ENCODE data around the gene FMO1. TPM values are rescaled to one million over a fixed set of nuclear protein-coding genes. Genes with fewer than 3 reads are reported as not detected.
A peak's percentile ranks its signal among the peaks of the same experiment; 100 is the strongest.

Gene FMO1
- total and polyA plus RNA-seq, 9 donors, result 3.8 to 32.2 (median 5.8) TPM; not detected in 1

DNA sequence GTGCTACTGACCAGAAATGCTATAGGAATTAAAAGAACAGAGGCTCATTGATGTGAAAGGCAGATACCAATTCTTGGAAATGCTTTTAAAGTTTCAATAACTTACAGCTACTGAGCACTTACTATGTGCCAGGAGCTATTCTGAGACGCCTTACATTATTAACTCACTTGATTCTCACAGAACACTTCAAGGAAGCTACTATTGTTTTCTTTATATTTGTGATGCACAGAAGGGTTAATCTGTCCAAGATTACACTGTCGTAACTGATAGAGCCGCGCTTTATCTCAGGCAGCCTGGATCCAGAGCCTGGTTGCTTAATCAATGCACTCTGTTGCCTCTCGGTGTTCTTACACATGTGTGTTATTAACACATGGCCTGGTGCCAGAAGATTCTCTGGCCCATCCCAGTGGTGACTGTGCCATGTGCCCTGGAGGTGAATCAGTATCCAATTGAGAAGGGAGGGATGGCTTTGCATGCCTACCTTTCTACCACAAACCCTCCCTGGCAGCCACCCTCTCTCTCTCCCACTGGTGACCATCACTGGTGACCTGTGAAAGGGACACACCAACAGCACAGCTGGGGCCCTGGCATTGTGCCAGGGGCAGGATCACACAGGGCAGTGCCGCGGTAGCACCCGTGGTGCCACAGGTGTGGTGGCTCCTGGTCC, 8.8 kb downstream of the FMO1 start:
- no peaks in the 10 kb centered on the region for H3K27me3 ChIP-seq
- peaks cover 23% of the 10 kb centered on the region for H3K4me1 ChIP-seq (ENCODE audit: insufficient read depth)
- no peak overlapping the region for H3K4me3 ChIP-seq
- H3K9me3 ChIP-seq, result no peaks in the 10 kb centered on the region
- H3K27ac ChIP-seq, result peak overlapping the region in 1 of 2 donors; percentile 54
- no peaks in the 10 kb centered on the region for H3K36me3 ChIP-seq
- TF ChIP-seq POLR2A (IDR thresholded peaks at IDR 0.05) (no peak), EP300 (IDR thresholded peaks at IDR 0.05) (no peak)
- TF ChIP-seq, protein P1, sequence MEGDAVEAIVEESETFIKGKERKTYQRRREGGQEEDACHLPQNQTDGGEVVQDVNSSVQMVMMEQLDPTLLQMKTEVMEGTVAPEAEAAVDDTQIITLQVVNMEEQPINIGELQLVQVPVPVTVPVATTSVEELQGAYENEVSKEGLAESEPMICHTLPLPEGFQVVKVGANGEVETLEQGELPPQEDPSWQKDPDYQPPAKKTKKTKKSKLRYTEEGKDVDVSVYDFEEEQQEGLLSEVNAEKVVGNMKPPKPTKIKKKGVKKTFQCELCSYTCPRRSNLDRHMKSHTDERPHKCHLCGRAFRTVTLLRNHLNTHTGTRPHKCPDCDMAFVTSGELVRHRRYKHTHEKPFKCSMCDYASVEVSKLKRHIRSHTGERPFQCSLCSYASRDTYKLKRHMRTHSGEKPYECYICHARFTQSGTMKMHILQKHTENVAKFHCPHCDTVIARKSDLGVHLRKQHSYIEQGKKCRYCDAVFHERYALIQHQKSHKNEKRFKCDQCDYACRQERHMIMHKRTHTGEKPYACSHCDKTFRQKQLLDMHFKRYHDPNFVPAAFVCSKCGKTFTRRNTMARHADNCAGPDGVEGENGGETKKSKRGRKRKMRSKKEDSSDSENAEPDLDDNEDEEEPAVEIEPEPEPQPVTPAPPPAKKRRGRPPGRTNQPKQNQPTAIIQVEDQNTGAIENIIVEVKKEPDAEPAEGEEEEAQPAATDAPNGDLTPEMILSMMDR (IDR thresholded peaks at IDR 0.05), result no peak
- intact Hi-C loops (cut with DNase I), result loop anchor here in 2 of 4 donors (10.0 kb wide), 1 partner anchor 58 kb away; the partner anchor contains the start of gene FMO4 (in 2 of the 2)
- peak; percentile 41 to 60 (median 59) for DNase-seq
- 12 to 16% (median 14%) methylated on average over 8 of the region's 8 CpGs for WGBS, 3 donors

DNA sequence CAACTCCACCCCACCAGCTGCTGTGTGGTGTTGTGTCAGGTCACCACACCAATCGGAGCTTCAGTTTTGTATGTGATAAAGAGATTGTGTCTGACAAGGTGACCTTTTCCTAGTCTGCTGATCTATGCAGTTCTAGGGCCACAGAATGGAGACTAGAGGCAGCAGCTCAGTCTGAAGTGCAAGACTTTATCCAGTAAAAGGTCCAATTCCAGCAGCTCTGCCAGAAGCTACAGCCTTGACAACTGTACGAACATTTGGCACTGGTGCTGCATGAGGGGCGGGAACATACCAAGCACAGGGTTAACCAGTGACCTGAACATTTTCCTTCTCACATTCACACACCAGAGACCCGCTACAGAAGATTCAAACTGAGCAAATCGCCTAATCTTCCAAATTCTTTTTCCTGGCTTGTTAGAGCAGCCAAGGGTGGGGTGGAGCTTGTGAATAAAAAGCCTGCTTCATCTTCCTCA, 9.3 kb downstream of the FMO1 start:
- no peaks in the 10 kb centered on the region for H3K9me3 ChIP-seq
- DNase-seq, result peak; percentile 51 to 72 (median 64)
- H3K4me3 ChIP-seq, result no peak overlapping the region
- peaks cover 23% of the 10 kb centered on the region for H3K4me1 ChIP-seq (ENCODE audit: insufficient read depth)
- H3K27me3 ChIP-seq, result no peaks in the 10 kb centered on the region
- 7 to 19% (median 9%) methylated on average over 5 of the region's 5 CpGs for WGBS, 3 donors
- intact Hi-C loops (cut with DNase I), result loop anchor here in 2 of 4 donors (10.0 kb wide), 1 partner anchor 57 kb away; the partner anchor contains the start of gene FMO4 (in 2 of the 2)
- TF ChIP-seq, protein P1 (IDR thresholded peaks at IDR 0.05), result no peak
- TF ChIP-seq POLR2A (IDR thresholded peaks at IDR 0.05), result no peak
- TF ChIP-seq EP300 (IDR thresholded peaks at IDR 0.05), result no peak
- peak overlapping the region in 1 of 2 donors; percentile 54 for H3K27ac ChIP-seq
- H3K36me3 ChIP-seq, result no peaks in the 10 kb centered on the region

DNA sequence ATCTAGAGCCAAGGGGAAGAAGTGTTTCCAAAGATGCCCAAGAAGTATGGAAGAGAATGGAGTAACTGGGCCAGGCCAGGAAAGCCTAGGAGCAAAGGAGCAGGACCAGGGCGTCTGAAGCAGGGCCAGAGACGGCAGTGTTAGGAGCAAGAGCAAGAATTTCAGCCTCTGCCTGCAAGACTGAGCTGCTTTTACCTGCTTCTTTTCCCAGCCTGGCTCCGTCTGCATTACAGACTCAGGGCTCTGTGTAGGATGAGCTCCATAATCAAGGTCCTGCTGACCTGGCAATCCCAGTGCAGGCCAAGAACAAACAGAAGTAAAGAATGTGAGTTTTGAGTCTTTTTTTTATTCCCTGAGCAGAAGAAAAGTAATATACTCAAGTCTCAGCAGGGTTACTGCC, 10.1 kb downstream of the FMO1 start:
- intact Hi-C loops (cut with DNase I), result loop anchor here in 2 of 4 donors (10.0 kb wide), 1 partner anchor 56 kb away; the partner anchor contains the start of gene FMO4 (in 2 of the 2)
- WGBS, 3 donors, result 12 to 16% (median 15%) methylated on average over 3 of the region's 3 CpGs
- H3K36me3 ChIP-seq, result no peaks in the 10 kb centered on the region
- peak in 1 of 5 donors; percentile 27 for DNase-seq
- H3K4me1 ChIP-seq (ENCODE audit: insufficient read depth), result peaks cover 25% of the 10 kb centered on the region
- TF ChIP-seq POLR2A (IDR thresholded peaks at IDR 0.05), result no peak
- TF ChIP-seq EP300 (IDR thresholded peaks at IDR 0.05), result no peak
- TF ChIP-seq, protein P1 (IDR thresholded peaks at IDR 0.05), result no peak
- H3K4me3 ChIP-seq, result no peak overlapping the region
- no peaks in the 10 kb centered on the region for H3K27me3 ChIP-seq
- peak overlapping the region in 1 of 2 donors; percentile 54 for H3K27ac ChIP-seq
- no peaks in the 10 kb centered on the region for H3K9me3 ChIP-seq

DNA sequence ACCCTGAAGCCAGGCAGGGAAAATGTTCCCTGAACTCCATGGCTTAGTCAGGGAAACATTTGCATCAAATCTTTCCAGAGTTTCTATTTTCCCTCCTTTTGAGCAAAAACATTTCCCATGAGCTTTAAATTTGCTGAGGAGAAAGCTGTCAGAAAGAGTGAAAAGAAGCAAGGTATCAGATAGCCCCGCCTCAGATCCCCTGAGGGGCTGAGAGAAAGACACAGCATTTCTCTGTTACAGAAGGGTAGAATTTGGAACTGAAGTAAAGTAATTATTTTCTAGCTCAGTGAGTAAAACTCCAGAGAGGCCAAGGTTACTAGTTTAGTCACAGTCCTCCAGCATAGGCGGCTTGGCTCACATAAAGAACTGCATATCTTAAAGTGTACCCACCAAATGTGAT, 10.6 kb downstream of the FMO1 start:
- no peaks in the 10 kb centered on the region for H3K27me3 ChIP-seq
- H3K36me3 ChIP-seq, result no peaks in the 10 kb centered on the region
- no peak for DNase-seq
- TF ChIP-seq POLR2A (IDR thresholded peaks at IDR 0.05) (no peak), EP300 (IDR thresholded peaks at IDR 0.05) (no peak)
- TF ChIP-seq, protein P1 (IDR thresholded peaks at IDR 0.05), result no peak
- WGBS, 3 donors, result 14 to 21% (median 15%) methylated on average over 2 of the region's 2 CpGs
- H3K9me3 ChIP-seq, result no peaks in the 10 kb centered on the region
- no peak overlapping the region for H3K4me3 ChIP-seq
- peaks cover 27% of the 10 kb centered on the region for H3K4me1 ChIP-seq (ENCODE audit: insufficient read depth)
- intact Hi-C loops (cut with DNase I), result loop anchor here in 2 of 4 donors (10.0 kb wide), 1 partner anchor 56 kb away; the partner anchor contains the start of gene FMO4 (in 2 of the 2)
- peak overlapping the region in 1 of 2 donors; percentile 54 for H3K27ac ChIP-seq

Measured in ovary (tissue), 9 donors.